Medulla oblongata (tissue), 1 donor: ENCODE results near the gene CHD9.

ENCODE experiments used
- DNase-seq: peaks from one replicate; pipeline ENCODE4 v3.0.0-alpha.2; 2015; ENCODE audit errors: extremely low spot score

The CHD9 gene

DNA sequence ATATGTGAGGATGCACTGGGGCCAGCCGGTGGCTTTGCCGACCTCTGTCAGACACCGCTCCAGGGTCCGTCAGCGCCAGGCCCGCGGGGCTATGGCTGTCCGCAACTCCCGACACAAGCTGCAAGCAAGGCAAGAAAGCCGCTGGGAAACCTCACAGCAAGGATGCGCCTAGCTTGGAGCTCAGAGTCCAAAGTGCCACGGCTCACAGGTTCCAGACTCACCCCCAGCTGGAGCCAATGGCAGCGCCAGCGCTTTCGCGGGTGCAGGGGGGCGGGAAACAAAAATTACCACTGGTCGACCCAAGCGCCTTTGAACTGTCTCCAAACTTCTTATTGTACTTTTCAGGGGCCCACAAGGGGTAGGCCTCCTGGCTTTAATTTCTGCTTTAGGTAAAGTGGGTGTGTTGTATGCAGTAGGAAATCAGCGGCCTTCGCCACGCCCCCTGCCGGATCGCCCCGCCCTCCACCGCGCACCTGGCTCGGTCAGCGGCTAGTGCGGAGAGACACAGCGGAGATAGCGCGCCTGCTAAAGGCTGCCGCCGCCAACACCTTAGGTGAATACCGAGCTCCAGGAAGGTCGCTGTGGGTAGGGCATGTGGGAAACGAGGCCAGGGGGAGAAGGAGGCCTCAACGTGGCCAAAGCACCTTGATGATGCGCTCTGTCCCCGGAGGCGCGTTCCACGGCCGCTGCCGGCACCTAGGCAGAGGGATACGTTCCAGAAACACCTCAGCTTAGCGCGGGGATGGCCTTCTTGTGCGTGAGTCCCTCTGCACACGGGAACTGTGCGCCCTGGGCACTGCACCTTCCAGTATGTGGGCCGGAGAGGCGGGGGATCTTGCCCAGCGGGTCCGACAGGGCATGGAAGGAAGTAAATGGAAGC, 318.4 kb downstream of the CHD9 start:
- no peak for DNase-seq

GRCh38 chr16:53374800-53375199, 320.0 kb downstream of the CHD9 start:
- DNase-seq: no peak

GRCh38 chr16:53378138-53378537, 323.3 kb downstream of the CHD9 start:
- no peak for DNase-seq
